DMS153 treated with DMSO at 0.1 percent for 48 hours (cell line): ENCODE results near the gene RLBP1.
"Not testable (repeated sequence)": the region's sequence is repeated elsewhere in the genome, so short reads cannot be mapped to it uniquely, and the experiment has no call there.

ENCODE experiments used
- DNase-seq: peaks from one replicate; lab custom pipeline; 2025; ENCODE audit not compliant: unreplicated experiment; lab: John Stamatoyannopoulos, UW

RLBP1 gene

DNA sequence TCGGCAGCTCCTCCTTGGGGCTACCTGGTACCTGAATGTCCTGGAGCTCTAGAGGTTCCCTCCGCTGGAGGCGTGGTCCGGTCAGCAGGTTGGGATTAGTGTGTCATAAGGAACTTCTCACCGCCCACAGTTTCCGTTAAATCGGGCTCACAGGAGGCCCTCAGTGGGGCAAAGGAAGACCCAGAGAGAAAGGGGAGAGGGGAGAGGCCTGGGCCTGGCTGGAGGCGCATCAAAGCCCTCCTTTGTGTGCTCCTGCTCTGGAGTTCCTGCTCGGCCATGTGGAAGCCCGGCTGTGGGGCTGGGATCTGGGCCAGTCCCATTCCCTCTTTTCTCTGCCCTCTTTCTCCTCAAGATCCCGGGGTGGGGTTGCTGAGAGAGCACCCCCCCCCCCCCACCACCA lies at the start of gene RLBP1:
Gene RLBP1 (minus strand): TSS at position 37 of the 400 bp plus-strand sequence. CDS start 2,604 bp downstream, outside the sequence.
- DNase-seq: no peak

GRCh38 chr15:89250142-89250541 lies 28.8 kb upstream of the RLBP1 start:
- DNase-seq: not testable (repeated sequence)

- DNase-seq: no peak
These were observed 27.2 kb upstream of the RLBP1 start for GRCh38 chr15:89248584-89248983.

DNA sequence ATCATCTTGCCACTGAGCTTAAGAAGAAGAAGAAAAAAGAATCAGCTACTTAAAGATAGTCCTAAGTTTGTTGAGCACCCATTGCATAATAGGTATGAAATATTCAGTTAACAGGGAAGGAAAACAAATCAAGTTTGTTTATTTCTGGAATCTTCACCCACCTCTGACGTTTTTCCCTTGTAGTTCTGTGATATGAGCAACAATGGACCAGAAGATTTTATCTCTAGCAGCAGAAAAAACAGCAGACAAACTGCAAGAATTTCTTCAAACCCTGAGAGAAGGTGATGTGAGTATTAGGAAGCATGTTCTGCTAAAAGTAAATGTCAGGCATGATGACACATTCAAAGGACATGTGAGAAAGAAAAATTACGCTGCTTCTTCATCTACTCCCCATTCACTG lies 26.1 kb upstream of the RLBP1 start:
- no peak for DNase-seq

DNA sequence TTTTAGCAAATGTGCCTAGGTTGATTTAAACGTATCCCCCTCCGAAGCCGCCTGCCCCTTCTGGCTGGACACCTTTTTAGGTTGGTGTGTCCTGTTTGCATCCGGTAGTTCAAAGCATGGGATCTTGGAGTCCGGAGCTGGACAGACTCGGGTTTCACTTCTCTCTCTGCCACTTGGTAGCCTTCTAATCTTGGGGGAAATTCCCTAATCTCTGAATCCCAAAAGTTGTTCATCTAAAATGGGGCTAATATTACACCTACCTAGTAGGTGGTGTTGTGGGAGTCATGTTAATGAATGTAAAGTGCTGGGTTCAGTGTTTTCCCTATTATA lies 23.2 kb upstream of the RLBP1 start:
- DNase-seq: no peak

DNA sequence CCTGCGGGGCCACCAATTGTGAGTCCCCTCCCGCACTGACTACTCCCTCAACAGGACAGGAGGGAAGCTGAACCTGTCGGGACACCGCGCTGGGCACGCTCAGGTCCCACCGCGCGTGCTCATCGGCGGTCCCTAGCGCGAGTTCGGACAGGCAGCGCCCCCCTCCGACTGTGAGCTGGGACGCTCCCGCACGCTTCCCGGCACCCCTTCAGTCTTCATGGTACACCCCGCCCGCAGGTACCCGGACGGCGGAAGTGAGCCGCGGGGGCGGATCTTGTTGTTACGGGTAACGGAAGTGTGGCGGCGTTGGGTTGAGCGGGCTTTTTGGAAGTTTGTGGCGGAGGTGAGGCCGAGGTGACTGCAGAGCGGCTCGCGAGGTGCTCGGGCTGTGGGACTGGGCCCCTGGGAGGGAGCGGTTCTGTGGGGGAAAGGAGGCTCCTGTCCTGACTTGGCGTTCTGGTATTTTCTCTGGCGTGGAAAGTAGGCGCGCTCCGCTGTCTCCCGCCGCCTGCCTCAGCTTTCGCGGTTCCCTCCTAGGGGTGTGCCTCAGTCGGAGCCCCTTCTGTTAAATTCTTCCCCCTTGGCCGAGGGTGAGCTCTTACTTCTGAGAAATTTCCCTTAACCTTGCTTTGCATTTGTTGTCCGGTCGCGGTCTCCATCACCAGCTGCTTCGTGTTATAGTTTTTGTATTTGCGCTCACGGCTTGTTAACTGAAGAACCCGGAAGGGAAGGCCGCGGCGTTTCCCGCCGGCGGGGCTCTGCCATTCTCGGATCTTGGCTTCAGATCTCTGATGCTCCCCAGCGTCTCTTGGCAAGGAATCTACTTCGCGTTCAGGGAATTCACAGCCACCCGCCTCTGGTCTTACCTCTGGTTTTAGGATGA lies 22.6 kb upstream of the RLBP1 start, which contains the start of gene FANCI:
Gene FANCI (plus strand): TSS at position 289 of the 883 bp plus-strand sequence. CDS start 3,669 bp downstream, outside the sequence.
- DNase-seq: peak; percentile 61

DNA sequence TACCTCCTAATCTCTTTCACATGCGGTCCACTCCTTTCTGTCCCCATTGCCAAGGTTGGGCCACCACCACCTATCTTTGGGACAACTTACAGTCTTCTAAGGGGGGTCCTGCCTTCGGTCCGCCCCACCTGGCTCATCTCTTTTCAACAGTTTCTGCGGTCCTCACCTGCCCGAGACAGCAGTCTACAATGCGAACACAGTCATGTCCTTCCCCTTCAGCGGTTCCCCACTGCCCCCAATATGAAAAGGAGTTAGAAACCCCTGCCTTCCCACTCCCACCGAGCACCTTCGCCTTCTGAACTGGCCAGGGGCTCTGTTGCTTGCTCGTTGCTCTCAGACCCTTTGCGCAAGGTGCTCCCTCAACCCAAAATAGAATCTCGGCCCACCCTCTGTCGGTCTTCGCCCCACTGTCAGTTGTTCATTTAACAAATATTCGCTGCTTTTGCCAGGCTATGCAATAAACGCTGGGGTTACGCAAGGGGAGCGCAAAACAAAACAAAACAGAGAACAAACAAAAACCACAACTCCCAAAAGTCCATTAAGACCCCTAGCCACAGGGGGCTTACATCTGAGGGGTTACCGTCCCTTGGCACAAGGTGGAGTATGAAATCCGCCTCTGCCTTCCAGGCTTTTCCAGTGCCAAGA lies 21.8 kb upstream of the RLBP1 start:
- no peak for DNase-seq

DNA sequence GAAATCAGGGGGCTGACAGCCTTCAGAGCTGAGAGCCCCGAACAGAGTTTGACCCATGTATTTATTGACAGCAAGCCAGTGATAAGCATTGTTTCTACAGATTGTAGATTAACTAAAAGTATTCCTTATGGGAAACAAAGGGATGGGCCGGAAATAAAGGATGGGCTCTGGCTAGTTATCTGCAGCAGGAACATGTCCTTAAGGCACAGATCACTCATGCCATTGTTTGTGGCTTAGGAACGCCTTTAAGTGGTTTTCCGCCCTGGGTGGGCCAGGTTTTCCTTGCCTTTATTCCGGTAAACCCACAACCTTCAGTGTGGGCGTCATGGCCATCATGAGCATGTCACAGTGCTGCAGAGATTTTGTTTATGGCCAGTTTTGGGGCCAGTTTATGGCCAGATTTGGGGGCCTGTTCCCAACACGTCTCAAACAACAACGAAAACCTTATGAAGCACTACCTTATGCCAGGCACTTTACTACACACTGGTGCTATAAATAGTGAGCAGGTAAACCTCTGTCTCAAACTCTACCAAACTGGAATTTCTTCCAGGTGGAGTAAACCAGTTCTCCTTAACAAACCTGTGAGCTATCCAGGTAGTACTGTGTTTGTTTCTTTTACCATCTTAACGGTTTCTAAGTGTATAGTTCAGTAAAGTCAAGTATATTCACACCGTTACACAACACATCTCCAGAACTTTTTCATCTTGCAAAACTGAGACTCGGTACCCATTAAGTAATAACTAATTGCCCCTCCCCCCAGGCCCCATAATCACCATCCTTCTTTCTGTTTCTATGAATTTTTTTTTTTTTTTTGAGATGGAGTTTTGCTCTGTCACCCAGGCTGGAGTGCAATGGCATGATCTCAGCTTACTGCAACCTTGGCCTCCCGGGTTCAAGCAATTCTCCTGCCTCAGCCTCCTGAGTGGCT lies 18.8 kb upstream of the RLBP1 start:
- not testable (repeated sequence) for DNase-seq

GRCh38 chr15:89231832-89232231 lies 10.5 kb upstream of the RLBP1 start:
- DNase-seq: no peak

- no peak for DNase-seq
These were observed 8.9 kb upstream of the RLBP1 start for GRCh38 chr15:89230277-89230676.

DNA sequence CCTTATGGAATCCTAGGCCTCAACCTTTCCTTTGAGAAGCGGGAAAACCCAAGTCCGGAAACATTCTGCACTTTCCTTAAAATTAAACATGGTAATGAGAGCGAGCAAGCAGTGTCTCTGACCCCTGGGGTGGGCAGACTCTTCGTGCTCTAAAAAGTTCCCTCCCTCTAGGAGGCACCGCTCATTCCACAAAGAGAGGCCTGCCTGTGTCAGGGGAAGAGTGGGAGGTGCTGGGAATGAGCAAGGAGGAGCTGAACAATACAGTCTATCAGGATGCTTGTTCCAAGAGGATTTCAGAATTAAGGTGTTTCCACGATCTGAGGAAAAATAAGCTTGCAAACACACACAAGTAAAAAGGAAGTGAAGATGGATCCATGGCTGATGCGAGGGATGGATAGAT lies 6.0 kb upstream of the RLBP1 start:
- DNase-seq: no peak

DNA sequence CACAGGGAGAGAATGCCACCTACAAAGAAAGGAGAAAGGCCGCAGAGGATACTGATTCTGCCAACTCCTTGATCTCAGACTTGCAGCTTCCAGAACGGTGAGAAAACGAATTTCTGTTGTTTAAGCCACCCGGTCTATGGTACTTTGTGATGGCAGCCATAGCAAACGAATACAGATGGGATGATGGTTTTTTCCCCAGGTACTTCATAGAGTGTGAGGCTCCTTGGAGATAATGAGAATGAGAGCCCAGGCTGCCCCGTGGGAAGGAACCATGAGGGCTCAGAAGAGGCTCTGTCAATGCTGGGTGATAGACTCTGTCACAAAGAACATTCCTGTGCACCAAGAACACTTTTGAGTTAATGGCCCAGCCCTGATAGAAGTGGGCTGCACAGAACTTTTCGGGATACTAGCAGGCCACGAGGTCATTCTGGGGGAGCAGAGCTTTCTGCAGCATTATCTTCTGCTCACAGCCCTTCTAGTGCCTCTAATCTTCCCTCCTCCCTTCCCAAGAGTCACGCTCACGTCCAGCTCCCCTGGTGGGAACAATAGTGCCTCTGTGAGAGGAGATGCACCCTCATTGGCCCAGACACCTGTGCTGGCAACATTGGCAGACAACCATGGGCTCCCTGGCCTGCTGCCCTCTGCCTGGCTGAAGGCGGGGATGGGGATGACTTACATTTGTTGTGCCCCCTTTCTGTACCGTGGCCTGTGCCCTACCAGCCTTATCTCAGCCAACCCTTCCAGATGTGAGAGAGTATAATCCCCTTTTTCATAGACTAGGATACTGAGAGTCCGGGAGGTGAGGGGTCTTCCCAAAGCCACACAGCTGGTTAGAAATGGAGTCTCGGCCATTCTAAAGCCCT lies 5.2 kb upstream of the RLBP1 start:
- no peak for DNase-seq

DNA sequence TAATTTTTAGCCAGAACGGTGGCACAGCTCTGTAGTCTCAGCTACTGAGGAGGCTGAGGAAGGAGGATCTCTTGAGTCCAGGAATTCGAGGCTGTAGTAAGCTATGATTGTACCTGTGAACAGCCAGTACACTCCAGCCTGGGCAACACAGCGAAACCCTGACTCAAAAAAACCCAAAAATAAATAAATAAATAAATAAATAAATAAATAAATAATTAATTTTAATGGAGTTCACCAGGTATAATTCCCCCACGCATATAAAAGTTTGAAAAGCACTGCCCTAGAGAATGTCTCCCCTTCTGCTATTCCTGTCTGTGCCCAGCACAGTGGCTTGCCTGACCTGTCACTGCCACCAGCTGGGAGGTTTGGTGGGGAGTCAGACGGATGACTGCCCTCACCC lies 4.2 kb upstream of the RLBP1 start:
- no peak for DNase-seq

DNA sequence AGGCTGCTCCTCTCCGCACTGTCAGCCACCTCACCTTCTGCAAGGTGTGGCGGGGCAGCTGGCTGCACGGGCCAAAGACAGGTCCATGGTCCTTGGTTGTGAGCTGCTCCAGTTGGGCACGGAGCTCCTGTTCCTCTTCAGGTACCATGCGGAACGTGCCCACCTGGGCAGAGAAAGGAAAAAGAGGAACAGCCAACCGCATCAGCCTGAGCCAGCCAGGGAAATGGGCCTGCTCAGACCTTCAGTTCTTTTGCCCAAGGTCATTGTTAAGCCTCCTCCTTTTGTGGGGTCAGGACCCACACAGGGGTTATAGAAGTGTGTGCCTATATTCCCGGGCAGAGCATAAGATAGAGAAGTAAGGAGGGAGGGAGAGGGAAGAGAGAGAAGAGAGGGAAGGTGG lies 2.8 kb downstream of the RLBP1 start:
- no peak for DNase-seq

DNA sequence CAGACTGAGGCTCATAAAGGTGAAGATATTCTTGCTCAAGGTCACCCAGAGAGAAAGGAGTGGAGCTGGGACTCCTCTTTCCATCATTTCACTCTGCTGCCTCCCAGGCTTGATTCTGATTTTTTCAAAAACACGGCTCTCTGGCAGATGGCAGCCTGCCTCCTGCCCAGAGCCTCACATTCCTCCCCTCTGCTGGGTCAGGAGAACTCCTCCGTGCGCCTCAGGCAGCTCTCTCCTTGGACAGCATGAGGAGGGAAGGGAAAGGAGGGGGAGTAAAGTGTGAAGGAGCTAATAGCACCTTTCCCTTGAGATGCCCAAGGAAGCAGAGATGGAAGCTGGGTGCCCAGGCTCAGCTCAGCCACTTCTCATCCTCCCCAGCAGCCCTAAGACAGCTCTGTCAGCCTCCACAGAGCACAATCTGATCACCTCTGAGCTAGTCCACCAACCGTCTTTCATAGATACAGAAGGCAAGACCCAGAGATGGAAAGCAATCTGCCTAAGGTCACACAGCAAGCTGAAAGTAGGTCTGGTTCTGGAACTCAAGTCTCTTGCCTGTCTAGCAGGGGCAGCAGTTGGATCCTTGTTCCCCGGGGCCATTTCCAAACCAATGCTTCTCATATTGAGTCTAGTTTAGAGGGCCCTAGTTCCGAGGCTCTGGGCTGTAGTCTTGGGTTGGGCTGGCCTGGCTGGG lies 3.5 kb downstream of the RLBP1 start:
- DNase-seq: no peak

DNA sequence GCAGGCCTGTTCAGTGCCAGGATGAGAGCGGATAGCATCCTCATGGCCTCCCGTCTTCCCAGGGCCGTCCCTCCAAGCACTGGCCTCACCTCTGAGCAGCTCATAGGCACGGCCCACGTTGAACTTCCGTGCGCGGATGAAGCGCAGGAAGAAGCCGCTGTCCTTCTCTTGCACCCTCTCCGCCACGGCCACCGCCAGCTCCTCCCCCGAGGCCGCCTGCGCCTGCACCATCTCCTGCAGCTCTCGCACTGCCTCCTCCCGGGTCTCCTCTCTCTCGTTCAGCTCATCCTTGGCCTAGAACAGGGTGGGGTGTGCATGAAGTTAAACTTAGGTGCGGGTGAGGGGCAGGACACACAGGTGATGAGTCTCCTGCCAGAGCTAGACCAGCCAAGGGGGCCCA lies 4.3 kb downstream of the RLBP1 start:
- DNase-seq: no peak

GRCh38 chr15:89215627-89216026 lies 5.8 kb downstream of the RLBP1 start:
- DNase-seq: no peak

- DNase-seq: no peak
These were observed 9.7 kb downstream of the RLBP1 start for GRCh38 chr15:89211678-89212170.

- DNase-seq: no peak
These were observed 12.3 kb downstream of the RLBP1 start for GRCh38 chr15:89209057-89209456.

DNA sequence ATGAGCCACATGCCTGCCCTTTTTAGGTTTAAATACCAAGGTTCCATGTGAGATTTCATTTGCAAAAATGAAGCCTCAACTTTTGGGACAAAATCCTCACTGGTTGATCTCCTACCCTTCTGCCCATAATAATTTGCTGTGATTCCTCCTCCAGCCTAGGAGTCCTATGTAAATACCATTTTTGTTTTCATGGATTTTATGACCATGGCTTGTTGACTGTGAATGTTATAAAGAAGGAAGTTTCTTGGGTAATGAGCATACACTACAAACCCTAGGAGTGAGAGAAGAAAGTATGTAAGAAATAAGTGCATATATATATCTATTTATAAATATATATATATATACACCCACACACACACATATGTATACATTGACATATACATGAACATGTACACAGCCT lies 13.1 kb downstream of the RLBP1 start:
- DNase-seq: no peak
